H9 (cell line): Measurements from ENCODE around the gene ADGRL3. TPM values are rescaled to one million over a fixed set of nuclear protein-coding genes. Genes with fewer than 3 reads are reported as not detected.

Source experiments
- DNase-seq: peaks from one replicate; pipeline ENCODE4 v3.0.0-alpha.2; 2017
- H2AFZ ChIP-seq: one replicate; pipeline ENCODE4 v1.6.1; 2013; ENCODE audit warnings: mild to moderate bottlenecking, low read length, control low read depth, moderate library complexity
- H2AK5ac ChIP-seq: 2 replicates; pipeline ENCODE4 v1.6.1; 2013; ENCODE audit warnings: low read length, control low read depth, mixed read lengths; ENCODE audit not compliant: insufficient read length
- H2BK120ac ChIP-seq: one replicate; pipeline ENCODE4 v1.6.1; 2013; ENCODE audit warnings: low read depth, mild to moderate bottlenecking, low read length, control low read depth, inconsistent platforms; ENCODE audit not compliant: poor library complexity, severe bottlenecking
- H2BK12ac ChIP-seq: 2 replicates; pipeline ENCODE4 v1.6.1; 2013; ENCODE audit warnings: low read length, control low read depth, mixed read lengths, low read depth; ENCODE audit not compliant: insufficient read length
- H2BK15ac ChIP-seq: 2 replicates; pipeline ENCODE4 v1.6.1; 2013; ENCODE audit warnings: low read depth, low read length, control low read depth
- H2BK20ac ChIP-seq: one replicate; pipeline ENCODE4 v1.6.1; 2013; ENCODE audit warnings: low read depth, mild to moderate bottlenecking, low read length, control low read depth, inconsistent platforms; ENCODE audit not compliant: poor library complexity, severe bottlenecking
- H2BK5ac ChIP-seq: 2 replicates; pipeline ENCODE4 v1.6.1; 2013; ENCODE audit warnings: low read length, control low read depth, mixed read lengths; ENCODE audit not compliant: insufficient read length
- H3K14ac ChIP-seq: 2 replicates; pipeline ENCODE4 v1.6.1; 2013; ENCODE audit warnings: low read length, control low read depth; ENCODE audit not compliant: insufficient read depth
- H3K18ac ChIP-seq: 2 replicates; pipeline ENCODE4 v1.6.1; 2013; ENCODE audit warnings: low read depth, mild to moderate bottlenecking, mixed read lengths, low read length, control low read depth; ENCODE audit not compliant: insufficient read length
- H3K23ac ChIP-seq: 2 replicates; pipeline ENCODE4 v1.6.1; 2013; ENCODE audit warnings: low read length, control low read depth, mixed read lengths, low read depth; ENCODE audit not compliant: insufficient read length
- H3K23me2 ChIP-seq: 2 replicates; pipeline ENCODE4 v1.6.1; 2013; ENCODE audit warnings: low read depth, mild to moderate bottlenecking, mixed read lengths, low read length, control low read depth; ENCODE audit not compliant: insufficient read length, poor library complexity, severe bottlenecking
- H3K27ac ChIP-seq: 2 replicates; pipeline ENCODE4 v1.5.1; 2013; ENCODE audit warnings: low read length, control low read depth, mixed read lengths, low read depth; ENCODE audit not compliant: insufficient read length
- H3K27me3 ChIP-seq: 2 replicates; pipeline ENCODE4 v1.6.1; 2013; ENCODE audit warnings: low read length, control low read depth, inconsistent platforms; ENCODE audit not compliant: insufficient read depth
- H3K4ac ChIP-seq: 2 replicates; pipeline ENCODE4 v1.6.1; 2013; ENCODE audit warnings: low read depth, mild to moderate bottlenecking, control low read depth, inconsistent platforms, low read length, moderate library complexity
- H3K4me1 ChIP-seq: 2 replicates; pipeline ENCODE4 v1.6.1; 2013; ENCODE audit warnings: low read length, control low read depth, inconsistent platforms; ENCODE audit not compliant: insufficient read depth
- H3K4me2 ChIP-seq: 2 replicates; pipeline ENCODE4 v1.6.1; 2013; ENCODE audit warnings: low read length, control low read depth, mixed read lengths; ENCODE audit not compliant: insufficient read length, insufficient read depth
- H3K56ac ChIP-seq: 2 replicates; pipeline ENCODE4 v1.6.1; 2013; ENCODE audit warnings: low read depth, mild to moderate bottlenecking, mixed read lengths, low read length, control low read depth; ENCODE audit not compliant: insufficient read length
- H3K79me1 ChIP-seq: 2 replicates; pipeline ENCODE4 v1.6.1; 2013; ENCODE audit warnings: low read depth, mild to moderate bottlenecking, moderate library complexity, low read length, control low read depth, inconsistent platforms; ENCODE audit not compliant: insufficient read depth, poor library complexity, severe bottlenecking
- H3K79me2 ChIP-seq: 2 replicates; pipeline ENCODE4 v1.6.1; 2013; ENCODE audit warnings: low read length, control low read depth, inconsistent platforms; ENCODE audit not compliant: insufficient read depth
- H3K9ac ChIP-seq: 2 replicates; pipeline ENCODE4 v1.6.1; 2013; ENCODE audit warnings: low read length, control low read depth, mixed read lengths; ENCODE audit not compliant: insufficient read length; ENCODE audit errors: extremely low read depth
- H3K9me3 ChIP-seq: one replicate; pipeline ENCODE4 v1.6.1; 2013; ENCODE audit warnings: low read depth, low read length, inconsistent platforms; ENCODE audit not compliant: control insufficient read depth
- H3T11ph ChIP-seq: one replicate; pipeline ENCODE4 v1.6.1; 2013; ENCODE audit warnings: mild to moderate bottlenecking, low read length, control low read depth, inconsistent platforms
- H4K20me1 ChIP-seq: one replicate; pipeline ENCODE4 v1.6.1; 2013; ENCODE audit not compliant: control insufficient read depth, insufficient read length, insufficient read depth
- H4K5ac ChIP-seq: 2 replicates; pipeline ENCODE4 v1.6.1; 2013; ENCODE audit warnings: low read depth, mild to moderate bottlenecking, mixed read lengths, low read length, control low read depth; ENCODE audit not compliant: insufficient read length
- H4K8ac ChIP-seq: replicated peaks from 2 replicates; pipeline ENCODE4 v1.6.1; 2013; ENCODE audit warnings: low read length, control low read depth, mixed read lengths, low read depth; ENCODE audit not compliant: insufficient read length
- H4K91ac ChIP-seq: 2 replicates; pipeline ENCODE4 v1.6.1; 2013; ENCODE audit warnings: low read depth, mild to moderate bottlenecking, moderate library complexity, mixed read lengths, low read length, control low read depth; ENCODE audit not compliant: insufficient read length
- H3K27ac Mint-ChIP-seq, 3 experiments: 2 replicates in 2 of 3; 3 replicates in 1 of 3; pipeline ENCODE4 v1.8.0; 2020 to 2021; ENCODE audit warnings: mixed read lengths in 3 of 3, mild to moderate bottlenecking in 1 of 3, moderate library complexity in 1 of 3
- H3K27me3 Mint-ChIP-seq: 2 replicates; pipeline ENCODE4 v1.8.0; 2021; ENCODE audit warnings: low read depth, mild to moderate bottlenecking, moderate library complexity, mixed read lengths
- H3K36me3 Mint-ChIP-seq, 3 experiments: 2 replicates in 2 of 3; 3 replicates in 1 of 3; pipeline ENCODE4 v1.8.0; 2020 to 2021; ENCODE audit warnings: low read depth in 3 of 3, mixed read lengths in 3 of 3; ENCODE audit not compliant: insufficient read depth in 1 of 3
- H3K4me1 Mint-ChIP-seq, 2 experiments: 2 replicates each; pipeline ENCODE4 v1.8.0; 2020; ENCODE audit warnings: mixed read lengths in 2 of 2
- H3K4me3 Mint-ChIP-seq, 2 experiments: 2 replicates in 1 of 2; 3 replicates in 1 of 2; pipeline ENCODE4 v1.8.0; 2020 to 2021; ENCODE audit warnings: mild to moderate bottlenecking in 2 of 2, mixed read lengths in 2 of 2, moderate library complexity in 1 of 2
- H3K9me3 Mint-ChIP-seq, 2 experiments: 2 replicates in 1 of 2; 3 replicates in 1 of 2; pipeline ENCODE4 v1.8.0; 2020; ENCODE audit warnings: mild to moderate bottlenecking in 2 of 2, mixed read lengths in 2 of 2, moderate library complexity in 1 of 2
- CTCF ChIP-seq: fragments of 200-600 bp; sonication (generic); conservative IDR thresholded peaks from 3 replicates; pipeline ENCODE4 v1.8.0; 2021; ENCODE audit warnings: antibody characterized with exemption, mild to moderate bottlenecking
- WGBS: extraction: QIAGEN DNeasy Blood & Tissue Kit; methylation state at CpG from one replicate; pipeline ENCODE4 v1.1.7; 2013; ENCODE audit warnings: missing lambda C conversion rate, low lambda C conversion rate, mixed read lengths; ENCODE audit not compliant: insufficient read length; ENCODE audit errors: extremely low coverage; 5-methylcytosine and 5-hydroxymethylcytosine counted together
- total RNA-seq: library from RNA; stranded (reverse); gene quantifications from 2 replicates; pipeline ENCODE4 v1.2.1, GENCODE V29; 2021

The ADGRL3 gene
- total RNA-seq, 1 experiment from 2014 or later, result 5.9 TPM

GRCh38 chr4:61198686-61199085, 1.4 kb upstream of the ADGRL3 start:
- no peak for DNase-seq
- peaks cover 68% of the 10 kb centered on the region for H3K27me3 Mint-ChIP-seq
- Histone ChIP-seq H3K79me1 (no peaks in the 10 kb centered on the region), H3K14ac (no peak overlapping the region), H4K91ac (no peak overlapping the region), H2BK120ac (no peak overlapping the region), H3K23me2 (peaks cover 30% of the 10 kb centered on the region), H2BK5ac (no peak overlapping the region), H2BK15ac (no peak overlapping the region), H3K9ac (no peak overlapping the region), H3K18ac (no peak overlapping the region), H4K8ac (no peak overlapping the region), H2AK5ac (no peak overlapping the region), H3K9me3 (no peaks in the 10 kb centered on the region), H2BK20ac (no peak overlapping the region), H3K4ac (no peak overlapping the region), H3K4me2 (no peak overlapping the region), H3K79me2 (0 out of 2 replicates have a peak, but pooled peaks cover 2% of the 10 kb centered on the region), H4K20me1 (peaks cover 4% of the 10 kb centered on the region), H3K23ac (no peak overlapping the region), H2BK12ac (no peak overlapping the region), H4K5ac (no peak overlapping the region), H3K56ac (no peak overlapping the region), H2AFZ (no peak overlapping the region), H3T11ph (no peak overlapping the region), H3K4me1 (no peaks in the 10 kb centered on the region; the same call in 1 of the 2 replicates), H3K27ac (no peak overlapping the region), H3K27me3 (peaks cover 11% of the 10 kb centered on the region; the same call in 1 of the 2 replicates)
- no CpG with 5 or more reads among the region's 1 CpG for WGBS
- TF ChIP-seq CTCF, result no peak
- no peaks in the 10 kb centered on the region; a peak in 1 of 7 replicates for H3K36me3 Mint-ChIP-seq
- peaks cover 0 to 5% of the 10 kb centered on the region in 2 experiments; a peak in 2 of 5 replicates for H3K9me3 Mint-ChIP-seq
- peaks cover 19 to 24% of the 10 kb centered on the region in 2 experiments for H3K4me1 Mint-ChIP-seq
- peak overlapping the region; percentile 1 to 100; a peak in 4 of 5 replicates for H3K4me3 Mint-ChIP-seq
- no peak overlapping the region for H3K27ac Mint-ChIP-seq
